Esophagus (tissue), 2 donors: ENCODE measurements around the gene ZNF497. TPM values are rescaled to one million over a fixed set of nuclear protein-coding genes. Genes with fewer than 3 reads are reported as not detected.

Experiments used
- H3K27ac ChIP-seq, 2 donors: one replicate each; pipeline ENCODE4 v1.5.1; 2013; ENCODE audit warnings: low read depth in 2 of 2, mild to moderate bottlenecking in 2 of 2, inconsistent platforms in 1 of 2, low read length in 1 of 2, moderate library complexity in 1 of 2
- H3K27me3 ChIP-seq, 2 donors: one replicate each; pipeline ENCODE4 v1.6.1; 2013; ENCODE audit warnings: low read length in 2 of 2, control low read depth in 1 of 2, mild to moderate bottlenecking in 1 of 2; ENCODE audit not compliant: insufficient read depth in 2 of 2, control insufficient read depth in 1 of 2
- H3K36me3 ChIP-seq, 2 donors: one replicate each; pipeline ENCODE4 v1.6.1; 2013; ENCODE audit warnings: low read length in 1 of 2; ENCODE audit not compliant: control insufficient read depth in 2 of 2, insufficient read depth in 2 of 2
- H3K4me1 ChIP-seq, 2 donors: one replicate each; pipeline ENCODE4 v1.6.1; 2013; ENCODE audit warnings: low read length in 1 of 2; ENCODE audit not compliant: control insufficient read depth in 2 of 2, insufficient read depth in 2 of 2
- H3K4me3 ChIP-seq, 2 donors: one replicate each; pipeline ENCODE4 v1.5.1; 2013; ENCODE audit warnings: low read length in 2 of 2, mild to moderate bottlenecking in 2 of 2, low read depth in 1 of 2, moderate library complexity in 1 of 2
- H3K9me3 ChIP-seq, 2 donors: one replicate each; pipeline ENCODE4 v1.6.1; 2013; ENCODE audit warnings: mild to moderate bottlenecking in 2 of 2, low read depth in 1 of 2, low read length in 1 of 2, moderate library complexity in 1 of 2; ENCODE audit not compliant: control insufficient read depth in 2 of 2, insufficient read depth in 1 of 2
- WGBS, 2 donors: extraction: QIAGEN DNeasy Blood & Tissue Kit; methylation state at CpG; one replicate each; pipeline ENCODE4 v1.1.7; 2013; 5-methylcytosine and 5-hydroxymethylcytosine counted together
- polyA plus RNA-seq, 2 donors: library from polyadenylated mRNA; stranded (reverse); fragments of 200-250 nt; gene quantifications; one replicate each; pipeline ENCODE4 v1.2.3, GENCODE V29; 2013
- donor health status: healthy with polysubstance abuse.
- donor health status: Bipolar disorder and iron deficiency.

Gene ZNF497
- polyA plus RNA-seq, 2 donors, result 0.96 to 2.2 TPM

GRCh38 chr19:58395220-58395978 lies 32.8 kb upstream of the ZNF497 start, which contains the start of gene RNF225:
TSS of gene RNF225 (plus strand) at chr19:58395656. CDS start at chr19:58396090, 434 bp downstream.
- 24 to 29% methylated on average over 17 to 21 of the region's 21 CpGs for whole genome bisulfite sequencing, 2 donors
- peak within 1 kb of the TSS; percentile 53 to 62 for H3K4me3 ChIP-seq
- H3K27ac ChIP-seq, result peak within 1 kb of the TSS; percentile 88 to 96
- no peaks in the 10 kb centered on the region for H3K9me3 ChIP-seq
- peaks cover 7 to 26% of the 10 kb centered on the region in 2 donors for H3K4me1 ChIP-seq
- peaks cover 4 to 18% of the 10 kb centered on the region in 2 donors for H3K36me3 ChIP-seq
- no peaks in the 10 kb centered on the region for H3K27me3 ChIP-seq

GRCh38 chr19:58394821-58395219 lies 32.3 kb upstream of the ZNF497 start:
- whole genome bisulfite sequencing, 2 donors, result 49 to 62% methylated on average over 3 of the region's 3 CpGs
- Histone ChIP-seq H3K9me3 (no peaks in the 10 kb centered on the region), H3K27ac (peak overlapping the region; percentile 88 to 96), H3K4me1 (peaks cover 7 to 23% of the 10 kb centered on the region in 2 donors), H3K36me3 (peaks cover 4 to 18% of the 10 kb centered on the region in 2 donors), H3K27me3 (no peaks in the 10 kb centered on the region), H3K4me3 (no peak overlapping the region)

- WGBS, 2 donors, result 77 to 85% methylated on average over 4 of the region's 4 CpGs
- peaks cover 4 to 18% of the 10 kb centered on the region in 2 donors for H3K36me3 ChIP-seq
- no peaks in the 10 kb centered on the region for H3K27me3 ChIP-seq
- H3K4me3 ChIP-seq, result no peak overlapping the region
- no peaks in the 10 kb centered on the region for H3K9me3 ChIP-seq
- H3K4me1 ChIP-seq, result peaks cover 7 to 23% of the 10 kb centered on the region in 2 donors
- H3K27ac ChIP-seq, result peak overlapping the region in 1 of 2 donors; percentile 96
Measured at GRCh38 chr19:58393725-58394033, 31.1 kb upstream of the ZNF497 start.

- peak overlapping the region in 1 of 2 donors; percentile 42 for H3K27ac ChIP-seq
- H3K27me3 ChIP-seq, result no peaks in the 10 kb centered on the region
- H3K36me3 ChIP-seq, result peaks cover 4 to 19% of the 10 kb centered on the region in 2 donors
- H3K4me1 ChIP-seq, result peaks cover 7 to 24% of the 10 kb centered on the region in 2 donors
- H3K9me3 ChIP-seq, result no peaks in the 10 kb centered on the region
- H3K4me3 ChIP-seq, result no peak overlapping the region
- 88 to 91% methylated on average over 26 of the region's 26 CpGs for WGBS, 2 donors
Measured at GRCh38 chr19:58392945-58393724, 30.6 kb upstream of the ZNF497 start.

GRCh38 chr19:58388175-58388526 lies 25.6 kb upstream of the ZNF497 start:
- Histone ChIP-seq H3K27ac (no peak overlapping the region), H3K4me3 (peak overlapping the region; percentile 66 to 80), H3K9me3 (no peaks in the 10 kb centered on the region), H3K4me1 (peaks cover 7 to 17% of the 10 kb centered on the region in 2 donors), H3K36me3 (peaks cover 0 to 7% of the 10 kb centered on the region in 2 donors), H3K27me3 (no peaks in the 10 kb centered on the region)
- WGBS, 2 donors, result 73 to 74% methylated on average over 3 of the region's 3 CpGs

- H3K4me1 ChIP-seq, result peaks cover 7 to 15% of the 10 kb centered on the region in 2 donors
- peaks cover 0 to 2% of the 10 kb centered on the region in 2 donors for H3K36me3 ChIP-seq
- peak overlapping the region; percentile 66 to 80 for H3K4me3 ChIP-seq
- H3K27ac ChIP-seq, result peak overlapping the region; percentile 41 to 62
- no peaks in the 10 kb centered on the region for H3K27me3 ChIP-seq
- 7 to 8% methylated on average over 39 of the region's 39 CpGs for WGBS, 2 donors
- no peaks in the 10 kb centered on the region for H3K9me3 ChIP-seq
Measured at GRCh38 chr19:58387338-58388174, 25.0 kb upstream of the ZNF497 start.

GRCh38 chr19:58386576-58387337 lies 24.2 kb upstream of the ZNF497 start, which contains the start of gene RPS5:
TSS of gene RPS5 (plus strand) at chr19:58387269. CDS start at chr19:58388138, 869 bp downstream.
- peaks cover 9 to 18% of the 10 kb centered on the region in 2 donors for H3K4me1 ChIP-seq

GRCh38 chr19:58385891-58386575 lies 23.5 kb upstream of the ZNF497 start:
- peak overlapping the region; percentile 98 to 99 for H3K27ac ChIP-seq
- H3K4me1 ChIP-seq, result peaks cover 9 to 21% of the 10 kb centered on the region in 2 donors
- H3K9me3 ChIP-seq, result no peaks in the 10 kb centered on the region
- H3K36me3 ChIP-seq, result peaks cover 0 to 4% of the 10 kb centered on the region in 2 donors
- WGBS, 2 donors, result 5 to 6% methylated on average over 32 to 36 of the region's 36 CpGs
- H3K4me3 ChIP-seq, result peak overlapping the region; percentile 80 to 84
- H3K27me3 ChIP-seq, result no peaks in the 10 kb centered on the region

More at GRCh38 chr19:58386576-58387337, 24.2 kb upstream of the ZNF497 start, which contains the start of gene RPS5:
- Histone ChIP-seq H3K36me3 (peaks cover 0 to 4% of the 10 kb centered on the region in 2 donors), H3K27ac (peak within 1 kb of the TSS; percentile 98 to 99), H3K27me3 (no peaks in the 10 kb centered on the region), H3K4me3 (peak within 1 kb of the TSS; percentile 80 to 84), H3K9me3 (no peaks in the 10 kb centered on the region)
- WGBS, 2 donors, result 0 to 1% methylated on average over 64 of the region's 64 CpGs
